ENCODE data around the gene DERL3.

DNA sequence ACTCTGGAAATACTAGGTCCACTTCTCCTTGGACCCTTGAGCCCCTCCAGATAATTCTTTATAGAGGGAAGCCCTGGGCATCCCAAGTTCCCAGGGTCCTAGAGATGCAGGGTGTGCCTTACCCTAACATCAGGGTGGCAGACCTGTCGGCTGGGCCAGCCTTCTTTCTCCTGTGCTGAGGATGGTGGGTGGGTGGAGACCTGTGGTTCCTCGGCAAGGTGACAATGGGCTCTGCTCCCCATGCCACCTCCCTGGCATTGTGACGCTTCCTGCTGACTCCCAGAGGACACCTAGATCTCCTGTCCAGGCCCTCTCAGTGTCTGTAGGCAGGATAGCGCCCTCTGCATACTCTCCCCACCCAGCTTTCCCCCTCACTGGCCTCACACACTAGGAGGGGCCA, 3.8 kb upstream of the DERL3 start:
- no peak for TF ChIP-seq CTCF (IDR thresholded peaks at IDR 0.05)
- no peak for TF ChIP-seq POLR2A (IDR thresholded peaks at IDR 0.05)

All from heart left ventricle (tissue), 13 donors.